HG03378 (cell line): ENCODE results near the gene PAK3.

ENCODE experiments used
- ATAC-seq: cut with Tn5 transposase; IDR thresholded peaks from one replicate; pipeline ENCODE4 v1.9.1; 2021; ENCODE audit warnings: mild to moderate bottlenecking, moderate library complexity; ENCODE audit not compliant: unreplicated experiment

PAK3 gene

GRCh38 chrX:111129921-111130320, 33.9 kb downstream of the PAK3 start:
- ATAC-seq = no peak

GRCh38 chrX:111131572-111131971, 35.6 kb downstream of the PAK3 start:
- ATAC-seq = no peak

- ATAC-seq = no peak
Measured at GRCh38 chrX:111133389-111133788, 37.4 kb downstream of the PAK3 start.

GRCh38 chrX:111145878-111146277, 49.9 kb downstream of the PAK3 start:
- no peak for ATAC-seq

GRCh38 chrX:111151764-111152163, 55.8 kb downstream of the PAK3 start:
- no peak for ATAC-seq

- ATAC-seq = no peak
Measured at GRCh38 chrX:111159232-111159631, 63.2 kb downstream of the PAK3 start.

- ATAC-seq = no peak
Measured at GRCh38 chrX:111164728-111165127, 68.7 kb downstream of the PAK3 start.

- ATAC-seq = no peak
Measured at GRCh38 chrX:111165902-111166301, 69.9 kb downstream of the PAK3 start.

- ATAC-seq = no peak
Measured at GRCh38 chrX:111167334-111167733, 71.3 kb downstream of the PAK3 start.

GRCh38 chrX:111168314-111168713, 72.3 kb downstream of the PAK3 start:
- no peak for ATAC-seq

- no peak for ATAC-seq
Measured at GRCh38 chrX:111169141-111169540, 73.2 kb downstream of the PAK3 start.

- no peak for ATAC-seq
Measured at GRCh38 chrX:111170017-111170416, 74.0 kb downstream of the PAK3 start.

GRCh38 chrX:111180750-111181240, 84.8 kb downstream of the PAK3 start:
- ATAC-seq = no peak

GRCh38 chrX:111181951-111182350, 86.0 kb downstream of the PAK3 start:
- ATAC-seq = no peak

- no peak for ATAC-seq
Measured at GRCh38 chrX:111182997-111183396, 87.0 kb downstream of the PAK3 start.

GRCh38 chrX:111191598-111191997, 95.6 kb downstream of the PAK3 start:
- ATAC-seq = no peak

- ATAC-seq = no peak
Measured at GRCh38 chrX:111199505-111199904, 103.5 kb downstream of the PAK3 start.

GRCh38 chrX:111200327-111200726, 104.3 kb downstream of the PAK3 start:
- ATAC-seq = no peak

- no peak for ATAC-seq
Measured at GRCh38 chrX:111207851-111208250, 111.9 kb downstream of the PAK3 start.

GRCh38 chrX:111216293-111216801, 120.4 kb downstream of the PAK3 start:
- no peak for ATAC-seq

GRCh38 chrX:111244235-111244750, 148.3 kb downstream of the PAK3 start:
- ATAC-seq = no peak

- no peak for ATAC-seq
Measured at GRCh38 chrX:111254896-111255693, 159.1 kb downstream of the PAK3 start.
